ENCODE data around the gene RRAGC.

- TF ChIP-seq, protein P1, sequence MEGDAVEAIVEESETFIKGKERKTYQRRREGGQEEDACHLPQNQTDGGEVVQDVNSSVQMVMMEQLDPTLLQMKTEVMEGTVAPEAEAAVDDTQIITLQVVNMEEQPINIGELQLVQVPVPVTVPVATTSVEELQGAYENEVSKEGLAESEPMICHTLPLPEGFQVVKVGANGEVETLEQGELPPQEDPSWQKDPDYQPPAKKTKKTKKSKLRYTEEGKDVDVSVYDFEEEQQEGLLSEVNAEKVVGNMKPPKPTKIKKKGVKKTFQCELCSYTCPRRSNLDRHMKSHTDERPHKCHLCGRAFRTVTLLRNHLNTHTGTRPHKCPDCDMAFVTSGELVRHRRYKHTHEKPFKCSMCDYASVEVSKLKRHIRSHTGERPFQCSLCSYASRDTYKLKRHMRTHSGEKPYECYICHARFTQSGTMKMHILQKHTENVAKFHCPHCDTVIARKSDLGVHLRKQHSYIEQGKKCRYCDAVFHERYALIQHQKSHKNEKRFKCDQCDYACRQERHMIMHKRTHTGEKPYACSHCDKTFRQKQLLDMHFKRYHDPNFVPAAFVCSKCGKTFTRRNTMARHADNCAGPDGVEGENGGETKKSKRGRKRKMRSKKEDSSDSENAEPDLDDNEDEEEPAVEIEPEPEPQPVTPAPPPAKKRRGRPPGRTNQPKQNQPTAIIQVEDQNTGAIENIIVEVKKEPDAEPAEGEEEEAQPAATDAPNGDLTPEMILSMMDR (IDR thresholded peaks at IDR 0.05) = no peak
- no peak for TF ChIP-seq EP300 (IDR thresholded peaks at IDR 0.05)
- no peak for TF ChIP-seq POLR2A (IDR thresholded peaks at IDR 0.05)
Observed at GRCh38 chr1:38888423-38889333, 29.1 kb upstream of the RRAGC start.
